ENCODE results near the gene FBXO40.

FBXO40 gene

DNA sequence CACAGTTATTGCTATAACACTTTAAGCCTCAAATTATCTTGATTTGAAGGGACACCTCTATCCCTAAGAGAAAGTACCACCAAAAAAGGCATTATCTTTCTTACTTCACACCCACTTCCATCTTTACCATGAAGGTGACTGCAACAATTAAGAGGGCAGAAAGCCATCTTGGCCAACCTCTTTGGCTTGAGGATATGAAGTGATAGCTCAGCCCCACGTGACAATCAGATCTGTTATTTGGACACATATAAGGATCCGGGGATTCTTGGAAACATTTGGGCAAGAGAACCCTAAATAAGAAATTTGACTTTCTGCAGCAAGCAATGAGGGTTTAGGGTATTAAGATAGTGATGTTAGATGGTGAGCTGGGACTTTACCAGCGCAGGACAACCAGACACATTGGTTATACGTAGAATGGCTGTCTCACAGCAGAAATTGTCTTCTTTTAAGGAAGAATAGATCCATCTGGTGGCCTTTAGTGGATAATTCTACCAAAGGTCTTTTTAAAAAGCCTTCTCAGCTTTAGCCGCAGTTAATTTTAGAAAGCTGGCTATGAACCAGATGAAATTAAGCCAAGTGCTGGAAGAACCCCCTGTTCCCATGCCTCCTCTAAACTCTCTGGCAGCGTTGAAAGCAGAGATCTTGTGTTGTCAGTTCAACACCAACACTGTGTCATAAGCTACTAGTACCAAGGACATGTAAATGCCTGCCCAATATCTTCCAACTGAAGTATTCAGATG is 55.2 kb downstream of the FBXO40 start:
- TF ChIP-seq, protein P1, sequence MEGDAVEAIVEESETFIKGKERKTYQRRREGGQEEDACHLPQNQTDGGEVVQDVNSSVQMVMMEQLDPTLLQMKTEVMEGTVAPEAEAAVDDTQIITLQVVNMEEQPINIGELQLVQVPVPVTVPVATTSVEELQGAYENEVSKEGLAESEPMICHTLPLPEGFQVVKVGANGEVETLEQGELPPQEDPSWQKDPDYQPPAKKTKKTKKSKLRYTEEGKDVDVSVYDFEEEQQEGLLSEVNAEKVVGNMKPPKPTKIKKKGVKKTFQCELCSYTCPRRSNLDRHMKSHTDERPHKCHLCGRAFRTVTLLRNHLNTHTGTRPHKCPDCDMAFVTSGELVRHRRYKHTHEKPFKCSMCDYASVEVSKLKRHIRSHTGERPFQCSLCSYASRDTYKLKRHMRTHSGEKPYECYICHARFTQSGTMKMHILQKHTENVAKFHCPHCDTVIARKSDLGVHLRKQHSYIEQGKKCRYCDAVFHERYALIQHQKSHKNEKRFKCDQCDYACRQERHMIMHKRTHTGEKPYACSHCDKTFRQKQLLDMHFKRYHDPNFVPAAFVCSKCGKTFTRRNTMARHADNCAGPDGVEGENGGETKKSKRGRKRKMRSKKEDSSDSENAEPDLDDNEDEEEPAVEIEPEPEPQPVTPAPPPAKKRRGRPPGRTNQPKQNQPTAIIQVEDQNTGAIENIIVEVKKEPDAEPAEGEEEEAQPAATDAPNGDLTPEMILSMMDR (IDR thresholded peaks at IDR 0.05; ENCODE audit: low read depth, low read length): no peak
- in situ Hi-C loops (cut with HindIII; ENCODE audit: low sequenced_read_pairs): no loop called here
- no peak for DNase-seq (ENCODE audit: low read depth, low spot score)
- no peak overlapping the region for H3K4me3 ChIP-seq (ENCODE audit: low read depth, low read length)

- in situ Hi-C loops (cut with HindIII; ENCODE audit: low sequenced_read_pairs): no loop called here
- H3K4me3 ChIP-seq (ENCODE audit: low read depth, low read length): no peak overlapping the region
- TF ChIP-seq, protein P1 (IDR thresholded peaks at IDR 0.05; ENCODE audit: low read depth, low read length): no peak
- DNase-seq (ENCODE audit: low read depth, low spot score): no peak
Observed at GRCh38 chr3:121649645-121650044, 56.5 kb downstream of the FBXO40 start.

- DNase-seq (ENCODE audit: low read depth, low spot score): peak; percentile 16
- no peak overlapping the region for H3K4me3 ChIP-seq (ENCODE audit: low read depth, low read length)
- TF ChIP-seq, protein P1 (IDR thresholded peaks at IDR 0.05; ENCODE audit: low read depth, low read length): no peak
- in situ Hi-C loops (cut with HindIII; ENCODE audit: low sequenced_read_pairs): no loop called here
Observed at GRCh38 chr3:121651684-121652083, 58.5 kb downstream of the FBXO40 start.

- TF ChIP-seq, protein P1 (IDR thresholded peaks at IDR 0.05; ENCODE audit: low read depth, low read length): no peak
- DNase-seq (ENCODE audit: low read depth, low spot score): no peak
- in situ Hi-C loops (cut with HindIII; ENCODE audit: low sequenced_read_pairs): no loop called here
- H3K4me3 ChIP-seq (ENCODE audit: low read depth, low read length): no peak overlapping the region
Observed at GRCh38 chr3:121654493-121655385, 61.6 kb downstream of the FBXO40 start.

DNA sequence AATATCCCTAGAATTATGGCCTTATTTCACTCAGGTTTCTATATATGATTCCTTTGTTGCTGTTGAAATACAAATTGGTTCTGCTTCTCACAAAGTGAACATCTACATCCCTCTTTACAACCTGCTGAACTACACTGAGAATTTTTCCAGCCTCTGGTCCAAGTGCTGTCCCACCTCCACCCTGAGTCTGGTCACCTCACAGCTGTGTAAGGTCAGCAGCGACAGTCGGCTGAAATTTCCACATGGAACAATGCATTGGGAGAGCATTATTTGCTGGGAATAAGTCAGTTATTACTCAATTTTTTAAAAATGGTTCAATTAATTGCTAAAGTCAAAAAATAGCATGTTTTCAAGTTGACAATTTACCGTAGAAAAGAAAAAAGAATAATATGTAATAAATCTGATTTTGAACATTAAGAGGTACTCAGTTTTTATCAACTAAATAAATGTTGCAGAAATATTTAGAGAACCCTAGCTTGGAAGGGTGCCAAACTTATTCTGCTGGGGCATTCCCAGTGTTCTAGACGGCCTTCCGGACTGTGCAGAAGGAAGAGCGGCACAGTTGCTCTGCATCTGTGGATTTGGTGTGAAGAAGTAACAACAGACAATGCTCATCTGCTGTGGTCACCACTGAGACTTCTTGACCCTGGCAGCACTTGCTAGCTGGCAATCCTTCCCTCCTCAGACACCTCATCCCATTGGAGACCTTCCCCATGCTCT is 65.7 kb downstream of the FBXO40 start:
- DNase-seq (ENCODE audit: low read depth, low spot score): no peak
- no peak overlapping the region for H3K4me3 ChIP-seq (ENCODE audit: low read depth, low read length)
- in situ Hi-C loops (cut with HindIII; ENCODE audit: low sequenced_read_pairs): no loop called here
- TF ChIP-seq, protein P1 (IDR thresholded peaks at IDR 0.05; ENCODE audit: low read depth, low read length): no peak

DNA sequence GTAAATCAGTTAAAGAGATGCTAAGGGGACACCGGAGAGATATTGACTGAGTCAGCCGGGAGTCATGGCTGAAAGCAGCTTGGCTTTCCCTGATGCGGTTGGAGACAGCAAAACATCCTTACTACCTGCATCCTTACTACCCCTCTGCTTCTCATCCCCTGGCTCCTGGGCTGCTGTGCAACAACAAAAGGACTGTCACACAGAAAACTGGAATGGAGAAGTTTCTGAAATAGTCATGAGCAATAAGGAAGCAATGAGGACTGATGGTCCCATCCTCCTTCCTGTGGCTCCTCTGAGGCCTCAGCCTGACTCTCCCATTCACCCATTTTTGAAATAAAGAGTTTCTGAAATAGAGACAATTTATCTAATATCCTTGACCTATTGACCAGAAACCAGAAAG is 66.4 kb downstream of the FBXO40 start:
- TF ChIP-seq, protein P1 (IDR thresholded peaks at IDR 0.05; ENCODE audit: low read depth, low read length): no peak
- no peak overlapping the region for H3K4me3 ChIP-seq (ENCODE audit: low read depth, low read length)
- in situ Hi-C loops (cut with HindIII; ENCODE audit: low sequenced_read_pairs): no loop called here
- no peak for DNase-seq (ENCODE audit: low read depth, low spot score)
